HG03175 (cell line): ENCODE data around the gene TGIF2.
"Not testable (repeated sequence)": the region's sequence is repeated elsewhere in the genome, so short reads cannot be mapped to it uniquely, and the experiment has no call there.

Source experiments
- ATAC-seq: cut with Tn5 transposase; IDR thresholded peaks from one replicate; pipeline ENCODE4 v1.9.1; 2021; ENCODE audit warnings: mild to moderate bottlenecking, moderate library complexity; ENCODE audit not compliant: unreplicated experiment

The TGIF2 gene

GRCh38 chr20:36546111-36546736 lies 27.2 kb upstream of the TGIF2 start:
- ATAC-seq, result no peak

- no peak for ATAC-seq
These were observed 26.0 kb upstream of the TGIF2 start for GRCh38 chr20:36547186-36548005.

- no peak for ATAC-seq
These were observed 25.4 kb upstream of the TGIF2 start for GRCh38 chr20:36548006-36548315.

GRCh38 chr20:36548704-36549627 lies 24.4 kb upstream of the TGIF2 start:
- no peak for ATAC-seq

- no peak for ATAC-seq
These were observed 23.8 kb upstream of the TGIF2 start for GRCh38 chr20:36549628-36549941.

GRCh38 chr20:36549942-36550789 lies 23.2 kb upstream of the TGIF2 start:
- ATAC-seq, result no peak

- no peak for ATAC-seq
These were observed 22.6 kb upstream of the TGIF2 start for GRCh38 chr20:36550790-36551299.

GRCh38 chr20:36555248-36555647 lies 18.1 kb upstream of the TGIF2 start:
- no peak for ATAC-seq

GRCh38 chr20:36562724-36563123 lies 10.7 kb upstream of the TGIF2 start:
- ATAC-seq, result no peak

- ATAC-seq, result no peak
These were observed 10.0 kb upstream of the TGIF2 start for GRCh38 chr20:36563374-36563773.

- not testable (repeated sequence) for ATAC-seq
These were observed 9.2 kb upstream of the TGIF2 start for GRCh38 chr20:36564078-36564725.

GRCh38 chr20:36564726-36565121 lies 8.7 kb upstream of the TGIF2 start:
- ATAC-seq, result not testable (repeated sequence)

GRCh38 chr20:36565520-36565919 lies 7.9 kb upstream of the TGIF2 start:
- no peak for ATAC-seq

GRCh38 chr20:36569847-36570429 lies 3.5 kb upstream of the TGIF2 start:
- ATAC-seq, result no peak

- ATAC-seq, result no peak
These were observed 1.6 kb upstream of the TGIF2 start for GRCh38 chr20:36571564-36572504.

GRCh38 chr20:36572701-36573102 lies 695 bp upstream of the TGIF2 start:
- peak; percentile 9 for ATAC-seq

GRCh38 chr20:36573798-36574365 lies 485 bp downstream of the TGIF2 start:
- ATAC-seq, result no peak
